Neuronal stem cell (in vitro differentiated cells): ENCODE data around the gene INTS1.

Source experiments
- DNase-seq: peaks from one replicate; pipeline ENCODE4 v3.0.0-alpha.2; 2013; ENCODE audit warnings: low spot score
- H2AFZ ChIP-seq: one replicate; pipeline ENCODE4 v1.6.1; 2013; ENCODE audit warnings: mild to moderate bottlenecking, low read length, inconsistent platforms
- H2AK5ac ChIP-seq: 2 replicates; pipeline ENCODE4 v1.6.1; 2013; ENCODE audit warnings: low read depth, mild to moderate bottlenecking, inconsistent platforms, low read length, moderate library complexity, mixed read lengths
- H2BK120ac ChIP-seq: 2 replicates; pipeline ENCODE4 v1.6.1; 2013; ENCODE audit warnings: low read depth, mild to moderate bottlenecking, inconsistent platforms, low read length, moderate library complexity, mixed read lengths
- H2BK12ac ChIP-seq: one replicate; pipeline ENCODE4 v1.6.1; 2013; ENCODE audit warnings: low read length, inconsistent platforms
- H2BK15ac ChIP-seq: 2 replicates; pipeline ENCODE4 v1.6.1; 2013; ENCODE audit warnings: mild to moderate bottlenecking, low read length, inconsistent platforms, mixed read lengths
- H2BK5ac ChIP-seq: one replicate; pipeline ENCODE4 v1.6.1; 2013; ENCODE audit warnings: inconsistent platforms, mild to moderate bottlenecking, low read length, moderate library complexity
- H3K14ac ChIP-seq: one replicate; pipeline ENCODE4 v1.6.1; 2013; ENCODE audit warnings: low read length, inconsistent platforms
- H3K18ac ChIP-seq: 2 replicates; pipeline ENCODE4 v1.6.1; 2013; ENCODE audit warnings: low read length, inconsistent platforms
- H3K23ac ChIP-seq: 2 replicates; pipeline ENCODE4 v1.6.1; 2013; ENCODE audit warnings: low read depth, mild to moderate bottlenecking, mixed read lengths, low read length, inconsistent platforms; ENCODE audit not compliant: poor library complexity
- H3K27ac ChIP-seq: replicated peaks from 3 replicates; pipeline ENCODE4 v1.5.1; 2013; ENCODE audit warnings: low read length, inconsistent platforms
- H3K27me3 ChIP-seq, 3 experiments: 2 replicates each; pipeline ENCODE4 v1.6.1; 2013; ENCODE audit warnings: low read length in 3 of 3, mild to moderate bottlenecking in 2 of 3, inconsistent platforms in 1 of 3, low read depth in 1 of 3, mixed read lengths in 1 of 3, moderate library complexity in 1 of 3; ENCODE audit not compliant: control insufficient read depth in 3 of 3, insufficient read depth in 3 of 3
- H3K36me3 ChIP-seq, 2 donors: replicated peaks in 1 of 2; 2 replicates each; pipeline ENCODE4 v1.6.1; 2013; ENCODE audit warnings: low read length in 2 of 2; ENCODE audit not compliant: control insufficient read depth in 2 of 2, insufficient read depth in 2 of 2
- H3K4ac ChIP-seq: 2 replicates; pipeline ENCODE4 v1.6.1; 2013; ENCODE audit warnings: inconsistent platforms, mild to moderate bottlenecking, low read length, moderate library complexity
- H3K4me1 ChIP-seq, 2 donors: 1 replicate in 1 of 2; 2 replicates in 1 of 2; pipeline ENCODE4 v1.6.1; 2013; ENCODE audit warnings: low read length in 2 of 2, low read depth in 1 of 2; ENCODE audit not compliant: control insufficient read depth in 2 of 2, insufficient read depth in 1 of 2
- H3K4me2 ChIP-seq: one replicate; pipeline ENCODE4 v1.6.1; 2013; ENCODE audit warnings: mild to moderate bottlenecking, low read length, inconsistent platforms; ENCODE audit not compliant: insufficient read depth, poor library complexity, severe bottlenecking
- H3K4me3 ChIP-seq, 2 donors: 2 replicates each; pipeline ENCODE4 v1.5.1; 2013; ENCODE audit warnings: low read length in 2 of 2, mild to moderate bottlenecking in 2 of 2, inconsistent platforms in 1 of 2, moderate library complexity in 1 of 2
- H3K79me1 ChIP-seq: one replicate; pipeline ENCODE4 v1.6.1; 2013; ENCODE audit warnings: low read depth, mild to moderate bottlenecking, inconsistent platforms, low read length, moderate library complexity
- H3K9ac ChIP-seq: one replicate; pipeline ENCODE4 v1.6.1; 2013; ENCODE audit warnings: mild to moderate bottlenecking, low read depth, low read length, inconsistent platforms; ENCODE audit not compliant: poor library complexity
- H3K9me3 ChIP-seq, 2 donors: replicated peaks in 1 of 2; 2 replicates each; pipeline versions ENCODE3 to v1.6.1; 2013; ENCODE audit warnings: low read length in 2 of 2, mild to moderate bottlenecking in 2 of 2, inconsistent platforms in 1 of 2, low read depth in 1 of 2, mixed read lengths in 1 of 2, moderate library complexity in 1 of 2; ENCODE audit not compliant: control insufficient read depth in 2 of 2, insufficient read depth in 1 of 2
- H4K8ac ChIP-seq: one replicate; pipeline ENCODE4 v1.6.1; 2013; ENCODE audit warnings: low read depth, mild to moderate bottlenecking, inconsistent platforms, low read length, moderate library complexity
- H4K91ac ChIP-seq: one replicate; pipeline ENCODE4 v1.6.1; 2013; ENCODE audit warnings: low read length, low read depth, mild to moderate bottlenecking, inconsistent platforms; ENCODE audit not compliant: poor library complexity
- WGBS, 2 donors: extraction: QIAGEN DNeasy Blood & Tissue Kit; methylation state at CpG; one replicate each; pipeline ENCODE4 v1.1.7; 2013; ENCODE audit warnings: missing lambda C conversion rate in 2 of 2, mixed read lengths in 1 of 2; ENCODE audit not compliant: insufficient read length in 2 of 2, insufficient replicate concordance in 1 of 2; ENCODE audit errors: extremely low coverage in 2 of 2; 5-methylcytosine and 5-hydroxymethylcytosine counted together

Gene INTS1

GRCh38 chr7:1457059-1457948 lies 46.9 kb downstream of the INTS1 start:
- H3K14ac ChIP-seq = peak overlapping the region; percentile 63
- no peaks in the 10 kb centered on the region for H3K9me3 ChIP-seq
- peak overlapping the region; percentile 89 for H3K23ac ChIP-seq
- peak overlapping the region; percentile 28 for H2AK5ac ChIP-seq
- H2BK5ac ChIP-seq = peak overlapping the region; percentile 66
- H3K27ac ChIP-seq = no peak overlapping the region
- H4K8ac ChIP-seq = no peak overlapping the region
- no peak overlapping the region for H2AFZ ChIP-seq
- H3K79me1 ChIP-seq = peaks cover 15% of the 10 kb centered on the region
- H3K4me1 ChIP-seq = peaks cover 31 to 57% of the 10 kb centered on the region in 2 donors
- peak overlapping the region; percentile 21 for H3K9ac ChIP-seq
- no peak overlapping the region for H4K91ac ChIP-seq
- H2BK15ac ChIP-seq = peak overlapping the region; percentile 10
- peak overlapping the region; percentile 31 for H3K4me2 ChIP-seq
- no peak overlapping the region for H3K4ac ChIP-seq
- no peaks in the 10 kb centered on the region for H3K36me3 ChIP-seq
- H3K4me3 ChIP-seq = peak overlapping the region in 1 of 2 donors; percentile 67
- no peak overlapping the region for H2BK120ac ChIP-seq
- no peaks in the 10 kb centered on the region for H3K27me3 ChIP-seq
- no peak for DNase-seq
- H2BK12ac ChIP-seq = no peak overlapping the region
- WGBS, 2 donors = no CpG with 5 or more reads among the region's 18 CpGs
- H3K18ac ChIP-seq = peak overlapping the region; percentile 57

GRCh38 chr7:1455955-1456354 lies 48.2 kb downstream of the INTS1 start:
- no peak overlapping the region for H4K91ac ChIP-seq
- peak overlapping the region; percentile 15 for H3K23ac ChIP-seq
- no peak overlapping the region for H2BK5ac ChIP-seq
- H3K9me3 ChIP-seq = no peaks in the 10 kb centered on the region
- no peaks in the 10 kb centered on the region for H3K27me3 ChIP-seq
- H3K14ac ChIP-seq = peak overlapping the region; percentile 90
- H2AK5ac ChIP-seq = peak overlapping the region; percentile 36
- peaks cover 33 to 54% of the 10 kb centered on the region in 2 donors for H3K4me1 ChIP-seq
- no peak overlapping the region for H4K8ac ChIP-seq
- H2BK120ac ChIP-seq = no peak overlapping the region
- no peak overlapping the region for H2BK15ac ChIP-seq
- no peak overlapping the region for H3K4ac ChIP-seq
- no peak overlapping the region for H3K18ac ChIP-seq
- H2BK12ac ChIP-seq = no peak overlapping the region
- H3K79me1 ChIP-seq = peaks cover 18% of the 10 kb centered on the region
- no peak overlapping the region for H3K4me3 ChIP-seq
- WGBS, 2 donors = no CpG with 5 or more reads among the region's 13 CpGs
- H2AFZ ChIP-seq = no peak overlapping the region
- H3K4me2 ChIP-seq = no peak overlapping the region
- no peak overlapping the region for H3K27ac ChIP-seq
- H3K9ac ChIP-seq = no peak overlapping the region
- H3K36me3 ChIP-seq = no peaks in the 10 kb centered on the region
- no peak for DNase-seq

- Histone ChIP-seq H2AK5ac (peak overlapping the region; percentile 95), H3K27ac (no peak overlapping the region), H3K36me3 (no peaks in the 10 kb centered on the region), H2BK5ac (no peak overlapping the region), H3K79me1 (peaks cover 18% of the 10 kb centered on the region), H3K4me2 (no peak overlapping the region), H3K18ac (peak overlapping the region; percentile 65), H2BK120ac (no peak overlapping the region), H2AFZ (no peak overlapping the region), H3K14ac (no peak overlapping the region), H3K4me3 (no peak overlapping the region), H3K9ac (peak overlapping the region; percentile 70), H3K9me3 (no peaks in the 10 kb centered on the region), H4K8ac (peak overlapping the region; percentile 17), H3K23ac (peak overlapping the region; percentile 73), H3K27me3 (no peaks in the 10 kb centered on the region), H2BK12ac (peak overlapping the region; percentile 73), H2BK15ac (no peak overlapping the region), H4K91ac (peak overlapping the region; percentile 30), H3K4me1 (peaks cover 30 to 48% of the 10 kb centered on the region in 2 donors), H3K4ac (no peak overlapping the region)
- no peak for DNase-seq
- WGBS, 2 donors = no CpG with 5 or more reads among the region's 26 CpGs
Measured at GRCh38 chr7:1455241-1455939, 48.8 kb downstream of the INTS1 start.

- Histone ChIP-seq H3K14ac (peak overlapping the region; percentile 21), H3K4ac (no peak overlapping the region), H3K27me3 (no peaks in the 10 kb centered on the region), H3K4me3 (no peak overlapping the region), H2AK5ac (peak overlapping the region; percentile 95), H3K36me3 (no peaks in the 10 kb centered on the region), H3K4me2 (no peak overlapping the region), H3K79me1 (peaks cover 18% of the 10 kb centered on the region), H3K9ac (peak overlapping the region; percentile 70), H2BK120ac (no peak overlapping the region), H2BK15ac (peak overlapping the region; percentile 87), H4K8ac (no peak overlapping the region), H2BK12ac (no peak overlapping the region), H3K27ac (no peak overlapping the region), H3K18ac (peak overlapping the region; percentile 65), H3K9me3 (no peaks in the 10 kb centered on the region), H3K23ac (no peak overlapping the region), H4K91ac (no peak overlapping the region), H3K4me1 (peaks cover 27 to 47% of the 10 kb centered on the region in 2 donors), H2BK5ac (no peak overlapping the region), H2AFZ (peak overlapping the region; percentile 74)
- no CpG with 5 or more reads among the region's 14 CpGs for WGBS, 2 donors
- DNase-seq = no peak
Measured at GRCh38 chr7:1454542-1454941, 49.6 kb downstream of the INTS1 start.
